Sigmoid colon (tissue), 3 donors: Measurements from ENCODE around the gene CSTF1.

Source experiments
- CTCF ChIP-seq, 4 experiments: fragments of 450-650 bp in 3 of 4; fragments of 200-600 bp in 1 of 4; IDR thresholded peaks; one replicate each; pipeline ENCODE4 v1.5.1; 2016 to 2019; ENCODE audit warnings: antibody characterized with exemption in 4 of 4, mild to moderate bottlenecking in 3 of 4, moderate library complexity in 2 of 4
- POLR2A ChIP-seq, 2 donors: fragments of 450-650 bp; IDR thresholded peaks; one replicate each; pipeline ENCODE4 v1.6.1; 2016; ENCODE audit warnings: antibody characterized with exemption in 2 of 2, mild to moderate bottlenecking in 2 of 2, moderate library complexity in 2 of 2

GRCh38 chr20:56373942-56374341 lies 18.5 kb upstream of the CSTF1 start:
- TF ChIP-seq CTCF (IDR thresholded peaks at IDR 0.05) (no peak), POLR2A (IDR thresholded peaks at IDR 0.05) (no peak)
